HG02852 (cell line): ENCODE results near the gene SSBP3.

Source experiments
- ATAC-seq: cut with Tn5 transposase; IDR thresholded peaks from one replicate; pipeline ENCODE4 v1.9.1; 2021; ENCODE audit warnings: mild to moderate bottlenecking, moderate library complexity; ENCODE audit not compliant: unreplicated experiment

The SSBP3 gene

DNA sequence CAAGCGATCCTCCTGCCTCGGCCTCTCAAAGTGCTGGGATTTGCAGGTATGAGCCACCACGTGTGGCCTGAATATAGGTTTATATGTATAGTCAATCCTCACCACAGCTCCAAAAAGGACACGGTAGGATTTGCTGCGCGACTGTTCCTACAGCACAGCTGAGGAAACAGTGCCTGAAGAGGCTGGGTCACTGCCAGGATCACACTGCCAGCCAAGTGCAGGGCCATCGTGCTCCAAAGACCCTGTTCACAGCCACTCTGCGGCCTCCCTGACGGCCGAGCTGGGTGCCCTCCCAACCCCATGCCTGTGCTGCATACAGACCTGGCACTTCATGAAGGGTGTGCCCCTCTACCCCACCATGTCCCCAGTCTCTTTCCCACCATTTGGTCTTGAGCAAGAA is 134.9 kb downstream of the SSBP3 start:
- no peak for ATAC-seq

DNA sequence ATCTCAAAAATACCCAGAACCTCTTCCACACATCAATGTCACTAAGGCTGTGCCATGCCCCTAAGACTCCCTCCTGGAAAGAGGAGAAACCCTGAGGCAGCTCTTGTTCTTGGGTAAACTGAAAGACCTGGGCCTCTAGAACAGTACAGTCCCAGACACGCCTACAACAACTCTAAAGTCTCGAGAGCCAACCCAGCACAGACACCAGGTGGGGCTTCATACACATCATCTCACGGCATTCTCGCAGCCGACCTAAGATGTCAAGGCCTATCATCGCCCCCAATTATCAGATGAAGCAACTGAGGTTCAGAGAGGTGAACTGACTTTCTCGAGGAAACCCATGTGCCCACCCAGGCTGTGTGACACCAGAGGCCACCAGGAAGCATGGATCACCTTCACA is 135.7 kb downstream of the SSBP3 start:
- ATAC-seq = no peak

DNA sequence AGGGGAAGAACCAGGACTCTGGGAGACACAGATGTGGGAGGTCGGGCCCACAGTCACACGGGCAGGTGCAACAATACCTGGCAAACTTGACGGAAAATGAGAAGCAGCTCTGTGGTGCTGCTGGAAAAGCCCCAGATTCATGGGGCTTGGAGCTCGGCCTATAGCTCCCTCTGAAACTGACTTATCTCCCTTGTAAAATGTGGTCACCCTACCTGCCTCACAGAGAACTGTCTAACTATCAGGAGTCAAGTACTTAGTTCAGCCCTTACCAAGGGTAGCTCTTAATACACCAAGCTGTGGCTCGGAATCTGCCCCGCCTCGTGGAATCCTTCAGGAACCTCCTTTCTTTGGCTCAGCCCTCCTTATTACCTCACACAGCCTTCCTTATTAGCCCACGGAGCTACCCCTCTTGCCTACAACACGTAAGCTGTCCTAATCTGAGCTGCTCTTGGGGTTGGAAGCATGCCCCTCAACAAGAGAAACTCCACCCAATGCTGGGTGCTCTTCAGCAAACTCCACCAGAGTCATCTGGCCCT is 137.4 kb downstream of the SSBP3 start:
- no peak for ATAC-seq

DNA sequence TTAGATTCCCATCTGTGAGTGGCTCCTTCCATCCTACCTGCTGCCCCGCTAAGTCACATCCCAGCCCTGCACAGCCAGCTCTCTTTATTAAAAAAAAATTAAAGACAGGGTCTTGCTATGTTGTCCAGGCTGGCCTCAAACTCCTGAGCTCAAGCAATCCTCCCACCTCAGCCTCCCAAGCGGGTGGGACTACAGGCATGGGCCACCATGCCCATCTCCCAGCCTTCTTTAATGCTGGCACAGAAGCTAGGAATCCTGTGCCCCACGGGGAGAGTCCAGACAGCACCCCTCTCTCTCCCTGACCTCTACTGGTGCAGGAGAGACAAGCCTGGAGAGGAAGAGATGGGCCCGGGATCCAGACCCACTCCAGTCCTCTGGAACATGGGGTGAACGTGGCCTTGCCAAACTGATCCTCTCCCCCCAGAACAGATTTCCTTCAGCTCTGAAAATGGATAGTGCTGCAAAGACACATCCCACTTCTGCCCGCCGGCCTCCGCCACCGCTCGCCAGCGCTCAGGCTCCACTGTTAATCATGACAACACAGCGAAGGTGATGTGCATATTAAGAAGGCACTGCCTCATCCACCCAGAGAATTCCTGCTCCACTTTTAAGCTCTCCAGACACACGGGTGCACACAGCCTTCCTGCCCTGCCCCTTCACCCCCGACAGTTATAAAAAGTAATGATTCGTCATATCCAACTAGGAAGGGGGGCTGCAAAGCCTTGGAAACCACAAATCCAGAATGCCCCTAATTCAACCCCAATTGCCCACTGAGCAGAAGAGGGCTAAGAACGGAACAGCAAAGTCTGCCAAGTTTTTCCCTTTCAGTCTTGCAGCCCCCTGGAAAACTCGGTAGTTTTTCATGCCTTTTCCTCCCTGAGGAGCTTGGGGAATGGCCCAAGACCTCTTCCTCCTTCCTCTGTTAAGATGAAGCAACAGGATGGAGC is 138.1 kb downstream of the SSBP3 start:
- no peak for ATAC-seq

DNA sequence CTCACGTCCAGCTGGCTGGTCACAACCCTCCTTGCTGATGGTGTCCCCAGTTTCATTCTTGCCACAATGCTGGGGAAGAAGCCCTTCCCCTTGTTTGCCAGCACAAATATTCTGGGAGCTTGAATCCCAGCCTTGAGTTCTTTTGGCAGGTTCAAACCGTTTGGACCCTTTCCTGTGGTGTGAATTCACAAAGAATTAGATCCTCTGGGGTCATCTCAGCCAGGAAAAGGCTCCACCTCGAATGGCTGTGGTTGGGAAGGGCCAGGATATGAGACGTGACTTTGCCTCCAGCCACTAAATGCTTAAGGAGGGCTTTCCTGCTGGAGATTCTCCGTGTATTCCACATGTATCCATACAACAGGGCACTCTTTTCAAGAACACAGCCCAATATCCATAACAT is 139.3 kb downstream of the SSBP3 start:
- no peak for ATAC-seq

DNA sequence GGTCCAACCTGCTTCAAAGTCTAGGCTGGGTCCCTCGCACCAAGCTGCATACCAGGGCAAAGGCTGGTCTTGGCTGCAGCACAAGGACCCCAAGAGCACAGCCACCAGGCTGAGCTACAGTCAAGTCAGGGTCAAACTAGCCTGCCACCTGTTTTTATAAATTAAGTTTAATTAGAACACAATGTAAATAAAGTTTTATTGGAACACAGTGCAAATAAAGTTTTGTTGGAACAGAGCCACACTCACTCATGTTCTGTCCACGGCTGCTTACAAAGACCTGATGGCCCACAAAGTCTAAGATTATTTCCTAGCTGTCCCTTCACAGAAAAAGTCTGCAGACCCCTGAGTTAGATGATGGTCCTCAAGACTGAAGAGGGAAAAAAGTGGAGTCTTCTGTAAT is 140.0 kb downstream of the SSBP3 start:
- no peak for ATAC-seq

DNA sequence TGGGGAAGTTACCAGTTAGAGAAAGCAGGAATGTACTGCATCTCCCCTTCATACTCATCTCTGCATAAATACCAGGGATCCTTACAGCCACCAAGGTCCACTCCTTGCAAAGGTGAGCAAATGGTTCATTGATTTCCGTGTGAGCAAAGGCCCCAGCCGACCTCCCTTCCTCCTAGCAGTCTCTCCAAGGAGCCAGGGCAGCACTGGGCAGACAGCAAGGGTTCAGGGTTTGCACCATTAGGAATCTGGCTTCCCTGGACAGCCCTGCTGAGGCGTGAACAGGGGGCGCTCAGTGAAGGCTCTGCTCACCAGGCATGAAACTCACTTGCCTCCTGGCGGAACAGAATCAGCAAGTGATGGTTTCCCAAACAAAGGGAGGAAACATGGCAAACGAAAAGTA is 140.5 kb downstream of the SSBP3 start:
- ATAC-seq = no peak

DNA sequence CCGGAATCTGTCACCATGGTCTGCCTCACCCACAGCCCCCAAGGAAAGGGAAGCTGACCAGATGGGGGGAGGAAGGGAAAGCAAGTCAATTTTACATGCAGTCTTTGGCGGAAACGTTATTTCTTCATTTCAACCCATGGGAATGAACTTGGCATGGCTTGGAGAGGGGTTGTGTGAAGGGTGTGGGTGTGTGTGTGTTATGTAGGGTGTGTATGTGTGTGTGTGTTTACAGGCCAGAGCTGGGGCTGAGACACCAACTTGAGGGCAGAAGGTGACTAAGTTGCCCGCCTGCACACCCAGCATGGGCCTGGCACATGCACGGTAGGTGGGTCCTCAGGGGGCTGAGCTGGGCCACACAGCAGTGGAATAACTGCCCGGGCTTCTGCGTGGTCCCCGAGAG is 141.1 kb downstream of the SSBP3 start:
- no peak for ATAC-seq

DNA sequence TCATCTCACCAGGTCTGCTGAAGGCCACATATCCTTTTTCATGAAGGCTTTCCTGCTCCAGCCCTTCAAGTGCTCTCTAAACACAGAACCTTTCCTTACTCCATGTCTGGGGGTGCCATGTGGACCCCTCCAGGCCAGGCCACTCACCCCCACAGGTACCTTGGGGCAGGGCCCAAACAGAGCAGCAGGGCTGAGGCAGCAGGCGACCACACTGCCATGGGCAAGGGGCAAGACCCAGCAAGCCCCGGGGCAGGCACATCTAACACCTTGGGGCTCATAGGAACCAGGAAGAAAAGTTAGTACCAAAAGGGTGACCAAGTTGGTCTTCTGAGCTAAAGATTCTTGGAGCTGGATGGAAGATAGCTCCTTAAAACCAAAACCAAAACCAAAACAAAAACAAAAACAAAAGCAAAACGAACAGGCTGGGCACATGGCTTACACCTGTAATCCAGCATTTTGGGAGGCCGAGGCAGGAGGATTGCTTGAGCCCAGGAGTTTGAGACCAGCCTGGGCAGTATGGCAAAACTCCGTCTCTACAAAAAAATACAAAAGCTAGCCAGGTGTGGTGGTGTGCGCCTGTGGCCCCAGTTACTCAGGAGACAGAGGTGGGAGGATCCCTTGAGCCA is 142.5 kb downstream of the SSBP3 start:
- no peak for ATAC-seq

DNA sequence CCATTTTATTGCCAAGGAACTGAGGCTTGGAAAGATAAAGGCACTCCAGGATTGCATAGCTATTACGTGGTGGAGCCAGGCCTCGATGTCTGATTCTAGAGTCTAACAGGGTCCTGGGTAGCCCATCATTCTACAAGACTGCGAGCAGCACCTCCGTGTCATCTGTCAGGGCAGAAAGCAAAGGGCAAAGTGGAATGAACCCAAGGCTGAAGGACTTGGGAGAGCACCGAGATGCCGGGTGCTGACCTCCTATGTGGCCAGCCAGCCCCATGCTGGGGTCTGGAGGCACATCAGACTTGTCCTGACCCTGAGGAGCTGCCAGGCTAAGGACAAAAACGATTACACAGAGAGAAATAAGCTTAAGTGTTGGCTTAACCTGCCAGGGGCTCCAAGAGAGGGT is 143.9 kb downstream of the SSBP3 start:
- ATAC-seq = no peak

DNA sequence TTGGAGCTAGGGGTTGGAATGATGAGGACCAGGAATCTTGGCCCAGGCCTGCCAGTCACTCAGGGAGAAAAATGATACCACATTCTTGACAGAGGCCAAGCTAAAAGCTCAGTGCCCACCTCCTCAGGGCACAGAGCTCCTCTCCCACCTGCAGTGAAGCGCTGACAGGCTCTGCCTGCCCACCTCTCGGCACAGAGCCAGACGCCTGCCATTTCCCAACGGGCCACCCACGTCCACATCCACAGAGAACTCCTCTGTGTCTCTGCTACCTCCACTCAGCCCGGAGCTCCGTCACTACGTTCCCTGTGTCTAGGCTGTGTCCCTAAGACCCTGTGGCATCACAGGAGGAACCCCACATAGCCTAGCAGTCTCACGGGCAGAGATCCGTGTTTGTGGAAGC is 145.4 kb downstream of the SSBP3 start:
- ATAC-seq = no peak

DNA sequence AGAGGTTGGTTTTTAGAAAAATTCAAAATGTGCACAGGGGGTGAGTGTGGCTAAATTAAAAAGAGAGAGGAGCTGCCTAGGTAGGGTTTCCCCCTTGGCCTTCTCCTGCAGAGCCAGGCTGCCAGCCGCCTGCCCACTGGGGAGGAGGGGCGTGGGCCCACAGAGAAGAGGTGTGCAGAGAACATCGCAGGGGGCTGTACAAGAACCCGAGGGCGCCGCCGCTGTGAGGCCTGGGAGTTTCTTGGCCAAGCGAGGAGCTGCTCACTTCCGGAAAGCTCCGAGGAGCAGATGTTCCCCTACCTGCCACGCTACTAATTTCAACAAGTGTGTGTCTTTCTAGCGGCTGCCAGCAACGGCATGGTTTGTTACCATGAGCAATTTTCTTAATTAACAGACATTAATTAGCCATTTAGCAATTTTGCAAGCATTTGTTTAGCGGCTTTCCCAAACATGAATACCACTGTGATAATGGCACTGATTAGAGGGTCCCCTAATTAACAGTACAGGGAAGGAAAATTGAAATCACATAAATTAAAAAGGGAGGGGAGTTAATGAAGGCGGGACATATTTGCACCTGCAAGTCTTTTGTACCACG is 146.6 kb downstream of the SSBP3 start:
- ATAC-seq = no peak

DNA sequence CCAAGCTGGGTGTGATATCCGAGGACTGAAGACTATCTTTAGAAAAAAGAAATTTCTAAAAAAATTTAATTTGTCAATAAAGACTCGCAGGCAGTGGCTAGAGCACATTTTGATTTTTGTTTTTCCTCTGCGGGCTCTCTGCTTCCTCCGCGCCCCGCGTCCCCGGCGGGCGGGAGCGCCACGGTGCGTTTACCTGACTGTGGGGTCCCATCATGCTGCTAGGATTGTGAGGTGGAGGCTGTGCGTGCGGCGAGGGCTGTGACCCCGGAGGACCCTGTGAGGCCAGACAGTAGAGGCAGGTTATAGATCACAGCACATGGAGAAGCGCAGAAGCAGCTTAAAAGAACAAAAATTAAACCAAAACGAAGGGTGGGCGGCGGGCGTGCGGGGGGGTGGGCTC is 148.3 kb downstream of the SSBP3 start:
- no peak for ATAC-seq

DNA sequence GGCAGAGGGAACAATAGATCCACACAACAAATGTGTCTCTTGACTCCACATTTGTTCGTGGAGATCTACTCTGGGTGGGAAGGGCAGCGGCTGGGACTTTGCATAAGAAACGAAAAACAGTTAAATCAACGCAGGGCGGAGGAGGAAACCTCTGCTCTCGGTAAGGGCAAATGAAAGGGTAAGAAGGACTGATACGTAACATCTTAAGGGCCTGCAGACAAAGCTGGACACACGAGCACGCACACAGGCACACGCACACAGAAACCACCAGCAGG is 148.9 kb downstream of the SSBP3 start:
- no peak for ATAC-seq

DNA sequence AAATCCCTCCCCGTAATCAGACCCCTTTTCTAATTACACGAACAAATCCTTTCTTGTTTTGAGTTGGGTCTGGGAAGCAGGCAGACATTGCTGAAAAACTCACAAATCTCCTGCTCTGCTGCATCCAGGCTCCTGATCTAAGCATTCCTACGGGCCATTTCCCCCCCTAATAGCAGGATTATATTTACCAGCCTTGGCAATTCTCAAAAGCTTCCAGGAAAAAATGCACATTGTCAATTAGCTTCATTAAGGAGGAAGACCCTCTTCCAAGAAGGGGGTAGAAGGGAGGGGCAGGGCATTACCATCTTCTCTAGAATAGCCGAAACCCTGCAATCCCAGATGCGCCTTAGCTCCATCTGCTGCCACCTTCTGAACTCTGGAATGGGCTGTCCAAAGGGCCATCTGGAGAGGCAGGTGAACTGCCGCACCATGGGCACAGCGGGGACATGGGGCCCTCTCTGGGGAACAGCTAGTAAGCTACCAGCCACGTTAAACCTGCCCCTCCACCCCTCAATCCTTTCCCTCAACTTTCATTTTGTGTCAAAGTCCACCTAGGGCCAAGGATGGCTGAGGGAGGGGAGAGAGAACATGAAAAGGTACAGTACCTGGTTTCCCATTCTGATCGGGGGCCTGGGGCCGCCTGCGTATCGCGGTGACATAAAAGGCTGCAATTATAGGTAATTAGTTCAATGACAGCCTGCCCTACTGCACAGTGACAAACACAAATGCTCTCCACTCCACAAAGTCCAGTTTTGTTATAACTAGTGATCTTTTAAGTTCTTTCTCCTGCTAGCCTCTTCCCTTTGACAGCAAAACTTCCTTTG is 149.5 kb downstream of the SSBP3 start:
- ATAC-seq = no peak

DNA sequence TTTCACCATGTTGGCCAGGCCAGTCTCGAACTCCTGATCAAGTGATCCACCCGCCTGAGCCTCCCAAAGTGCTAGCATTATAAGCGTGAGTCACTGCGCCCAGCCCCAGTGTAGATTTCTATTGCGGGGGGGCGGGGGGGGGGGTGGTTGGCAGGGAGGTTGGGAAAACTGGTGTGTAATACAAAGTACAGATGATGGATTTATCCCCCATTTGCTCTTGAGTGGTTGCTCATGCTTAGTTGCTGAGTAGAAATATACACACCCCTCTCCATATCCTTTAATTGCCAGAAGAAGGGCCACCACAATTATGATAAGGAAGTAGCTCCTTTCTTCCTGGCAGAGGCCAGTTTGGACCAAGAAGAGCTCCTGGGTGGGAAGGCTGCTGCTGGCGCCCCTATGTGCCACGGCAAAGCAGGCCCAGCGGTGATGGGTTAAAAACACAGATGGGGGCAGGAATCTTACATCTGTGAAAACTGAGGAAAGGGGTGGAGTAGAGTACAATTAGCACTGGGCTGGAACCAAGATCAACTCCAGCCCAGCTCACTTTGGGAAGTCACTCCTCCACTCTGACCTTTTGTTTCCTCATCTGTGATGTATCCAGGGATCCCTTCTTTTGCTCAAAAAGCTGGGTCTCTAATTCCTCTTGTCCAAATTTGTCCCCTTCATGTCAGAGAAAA is 151.0 kb downstream of the SSBP3 start:
- ATAC-seq = no peak

DNA sequence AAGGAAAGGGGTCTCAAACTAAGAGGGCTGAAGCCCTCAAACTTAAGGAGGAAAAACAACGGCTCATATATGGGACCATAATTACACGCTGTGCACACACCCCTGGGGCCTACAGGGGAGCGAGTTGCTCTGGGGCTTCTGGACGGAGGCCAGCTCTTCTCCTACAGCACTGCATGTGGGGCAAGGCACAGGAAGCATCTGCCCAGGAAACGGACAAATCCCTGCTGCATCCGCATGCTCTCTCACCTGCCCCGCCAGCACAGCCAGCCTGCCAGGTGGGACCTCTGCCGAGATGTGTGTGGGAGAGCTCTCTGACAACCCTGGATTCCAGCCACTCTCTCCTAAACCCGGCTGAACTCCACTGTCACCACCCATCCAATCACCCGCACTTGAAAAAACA is 152.1 kb downstream of the SSBP3 start:
- ATAC-seq = no peak

DNA sequence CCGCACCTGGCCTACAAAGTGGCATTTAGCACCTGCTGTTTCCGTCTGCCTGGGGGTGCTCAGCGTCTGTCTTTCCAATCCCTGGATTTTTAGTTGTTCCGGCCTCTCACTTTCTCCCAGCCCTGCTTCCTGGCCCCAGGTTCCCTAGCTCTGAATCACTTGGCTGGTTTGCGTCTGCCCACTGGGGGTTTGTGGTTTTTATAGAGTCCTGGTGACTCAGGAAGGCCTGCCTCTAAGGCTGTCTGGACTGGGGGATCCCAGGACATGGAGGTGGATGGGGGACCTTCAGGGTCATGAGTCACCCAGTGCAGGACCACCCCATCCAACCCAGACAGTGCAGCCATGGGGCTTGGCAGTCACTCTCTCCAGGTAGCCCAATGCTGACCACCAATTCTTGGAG is 152.7 kb downstream of the SSBP3 start:
- no peak for ATAC-seq

DNA sequence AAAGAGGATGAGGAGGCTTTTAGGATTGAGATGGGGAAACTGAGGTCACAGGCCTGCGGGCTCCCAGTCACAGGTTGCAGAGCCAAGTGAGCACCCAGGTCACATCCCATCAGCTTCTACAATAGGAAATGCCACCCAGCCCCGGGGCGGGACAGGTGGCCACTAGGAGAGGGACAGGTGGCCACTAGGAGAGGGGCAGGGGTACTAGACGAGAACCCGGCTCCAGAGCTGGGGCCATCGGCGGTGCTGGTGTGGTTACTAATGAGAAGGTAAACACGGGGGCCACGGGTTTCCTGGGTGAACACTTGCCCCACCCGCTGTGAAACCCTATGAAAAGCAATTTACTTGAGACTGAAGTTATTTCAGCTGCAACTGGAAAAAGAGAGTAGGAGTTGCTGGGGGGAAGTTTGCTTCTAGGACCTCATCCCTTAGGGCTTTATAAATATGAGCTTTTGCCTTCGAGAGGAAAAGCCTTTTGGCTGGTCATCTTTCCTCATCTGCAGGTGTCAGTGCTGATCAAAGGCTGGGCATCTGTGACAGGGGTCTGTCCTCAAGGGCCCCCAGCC is 153.7 kb downstream of the SSBP3 start:
- no peak for ATAC-seq

DNA sequence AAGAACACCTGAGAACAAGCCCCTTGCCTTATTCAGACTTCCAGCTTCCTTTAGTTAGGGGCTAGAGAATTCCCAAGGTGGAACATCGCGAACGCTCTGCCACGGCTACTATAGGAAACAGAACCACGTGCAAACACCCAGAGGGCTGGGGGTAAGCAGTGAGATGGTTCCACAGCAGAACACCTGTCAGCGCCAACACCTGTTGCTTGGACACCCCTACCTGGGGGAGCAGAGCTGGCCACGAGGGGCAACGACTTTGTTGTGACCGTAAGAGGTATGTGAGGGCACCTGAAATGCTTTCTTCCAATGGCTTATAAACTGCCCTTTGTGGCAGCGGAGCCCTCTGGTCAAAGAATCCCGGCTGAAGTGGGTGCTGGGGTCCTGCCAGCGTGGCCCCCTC is 155.5 kb downstream of the SSBP3 start:
- ATAC-seq = no peak
